Measurements from ENCODE around the gene BDKRB2. TPM values are rescaled to one million over a fixed set of nuclear protein-coding genes. Genes with fewer than 3 reads are reported as not detected.

The BDKRB2 gene
- total and polyA plus RNA-seq, 2 experiments from 2014 or later, result 0.14 to 0.21 TPM

DNA sequence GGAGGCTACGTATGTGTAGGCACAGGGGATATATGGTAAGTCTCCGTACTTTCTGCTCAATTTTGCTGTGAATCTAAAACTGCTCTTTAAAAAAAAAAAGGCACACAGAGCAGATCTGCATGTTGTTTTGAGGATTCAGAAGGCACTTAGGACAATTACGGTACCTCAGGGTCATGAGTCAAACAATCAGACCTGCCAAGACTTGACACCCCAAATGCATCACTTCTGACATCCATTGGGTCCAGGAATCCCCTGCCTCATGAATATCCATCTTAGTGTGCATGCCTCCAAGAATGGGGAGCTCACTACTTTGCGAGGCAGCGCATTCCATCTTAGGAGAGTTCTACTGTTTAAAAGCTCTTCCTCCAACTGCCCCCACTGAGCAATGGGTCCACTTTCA is 3.0 kb downstream of the BDKRB2 start:
- H3K4me2 ChIP-seq, result no peak overlapping the region
- no peak overlapping the region for H3K27ac Mint-ChIP-seq
- no peak for ATAC-seq
- peaks cover 6% of the 10 kb centered on the region; the same call in 1 of the 2 replicates for H3K4me1 ChIP-seq (ENCODE audit: insufficient read depth)
- 0 out of 2 replicates have a peak, but pooled peaks cover 5% of the 10 kb centered on the region for H3K9me2 ChIP-seq (ENCODE audit: insufficient read depth)
- no peaks in the 10 kb centered on the region for H3K79me2 ChIP-seq (replicated peaks; ENCODE audit: insufficient read depth)
- H3K36me3 Mint-ChIP-seq (ENCODE audit: low read depth), result peaks cover 3% of the 10 kb centered on the region; the same call in 1 of the 3 replicates
- TF ChIP-seq EZH2phosphoT487 (IDR thresholded peaks at IDR 0.05; ENCODE audit: unreplicated experiment) (no peak), ZNF331 (CRISPR knock-in tag; IDR thresholded peaks at IDR 0.05; ENCODE audit: low read depth) (no peak), EZH2 (IDR thresholded peaks at IDR 0.05; ENCODE audit: low read depth, unreplicated experiment) (no peak), STAT1 (IDR thresholded peaks at IDR 0.05; ENCODE audit: unreplicated experiment) (no peak), ZNF114 (CRISPR knock-in tag; IDR thresholded peaks at IDR 0.05) (no peak), CREB1 (CRISPR knock-in tag; IDR thresholded peaks at IDR 0.05; ENCODE audit: low read depth) (no peak), NANOG (IDR thresholded peaks at IDR 0.05; ENCODE audit: borderline replicate concordance) (no peak), JUNB (IDR thresholded peaks at IDR 0.05; ENCODE audit: unreplicated experiment) (no peak), POLR2AphosphoS5 (IDR thresholded peaks at IDR 0.05; ENCODE audit: low read depth) (no peak)
- TF ChIP-seq, protein P1, sequence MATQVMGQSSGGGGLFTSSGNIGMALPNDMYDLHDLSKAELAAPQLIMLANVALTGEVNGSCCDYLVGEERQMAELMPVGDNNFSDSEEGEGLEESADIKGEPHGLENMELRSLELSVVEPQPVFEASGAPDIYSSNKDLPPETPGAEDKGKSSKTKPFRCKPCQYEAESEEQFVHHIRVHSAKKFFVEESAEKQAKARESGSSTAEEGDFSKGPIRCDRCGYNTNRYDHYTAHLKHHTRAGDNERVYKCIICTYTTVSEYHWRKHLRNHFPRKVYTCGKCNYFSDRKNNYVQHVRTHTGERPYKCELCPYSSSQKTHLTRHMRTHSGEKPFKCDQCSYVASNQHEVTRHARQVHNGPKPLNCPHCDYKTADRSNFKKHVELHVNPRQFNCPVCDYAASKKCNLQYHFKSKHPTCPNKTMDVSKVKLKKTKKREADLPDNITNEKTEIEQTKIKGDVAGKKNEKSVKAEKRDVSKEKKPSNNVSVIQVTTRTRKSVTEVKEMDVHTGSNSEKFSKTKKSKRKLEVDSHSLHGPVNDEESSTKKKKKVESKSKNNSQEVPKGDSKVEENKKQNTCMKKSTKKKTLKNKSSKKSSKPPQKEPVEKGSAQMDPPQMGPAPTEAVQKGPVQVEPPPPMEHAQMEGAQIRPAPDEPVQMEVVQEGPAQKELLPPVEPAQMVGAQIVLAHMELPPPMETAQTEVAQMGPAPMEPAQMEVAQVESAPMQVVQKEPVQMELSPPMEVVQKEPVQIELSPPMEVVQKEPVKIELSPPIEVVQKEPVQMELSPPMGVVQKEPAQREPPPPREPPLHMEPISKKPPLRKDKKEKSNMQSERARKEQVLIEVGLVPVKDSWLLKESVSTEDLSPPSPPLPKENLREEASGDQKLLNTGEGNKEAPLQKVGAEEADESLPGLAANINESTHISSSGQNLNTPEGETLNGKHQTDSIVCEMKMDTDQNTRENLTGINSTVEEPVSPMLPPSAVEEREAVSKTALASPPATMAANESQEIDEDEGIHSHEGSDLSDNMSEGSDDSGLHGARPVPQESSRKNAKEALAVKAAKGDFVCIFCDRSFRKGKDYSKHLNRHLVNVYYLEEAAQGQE (IDR thresholded peaks at IDR 0.05; ENCODE audit: unreplicated experiment), result no peak
- TF ChIP-seq, protein P2, sequence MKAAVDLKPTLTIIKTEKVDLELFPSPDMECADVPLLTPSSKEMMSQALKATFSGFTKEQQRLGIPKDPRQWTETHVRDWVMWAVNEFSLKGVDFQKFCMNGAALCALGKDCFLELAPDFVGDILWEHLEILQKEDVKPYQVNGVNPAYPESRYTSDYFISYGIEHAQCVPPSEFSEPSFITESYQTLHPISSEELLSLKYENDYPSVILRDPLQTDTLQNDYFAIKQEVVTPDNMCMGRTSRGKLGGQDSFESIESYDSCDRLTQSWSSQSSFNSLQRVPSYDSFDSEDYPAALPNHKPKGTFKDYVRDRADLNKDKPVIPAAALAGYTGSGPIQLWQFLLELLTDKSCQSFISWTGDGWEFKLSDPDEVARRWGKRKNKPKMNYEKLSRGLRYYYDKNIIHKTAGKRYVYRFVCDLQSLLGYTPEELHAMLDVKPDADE (IDR thresholded peaks at IDR 0.05), result no peak
- TF ChIP-seq, protein P3, sequence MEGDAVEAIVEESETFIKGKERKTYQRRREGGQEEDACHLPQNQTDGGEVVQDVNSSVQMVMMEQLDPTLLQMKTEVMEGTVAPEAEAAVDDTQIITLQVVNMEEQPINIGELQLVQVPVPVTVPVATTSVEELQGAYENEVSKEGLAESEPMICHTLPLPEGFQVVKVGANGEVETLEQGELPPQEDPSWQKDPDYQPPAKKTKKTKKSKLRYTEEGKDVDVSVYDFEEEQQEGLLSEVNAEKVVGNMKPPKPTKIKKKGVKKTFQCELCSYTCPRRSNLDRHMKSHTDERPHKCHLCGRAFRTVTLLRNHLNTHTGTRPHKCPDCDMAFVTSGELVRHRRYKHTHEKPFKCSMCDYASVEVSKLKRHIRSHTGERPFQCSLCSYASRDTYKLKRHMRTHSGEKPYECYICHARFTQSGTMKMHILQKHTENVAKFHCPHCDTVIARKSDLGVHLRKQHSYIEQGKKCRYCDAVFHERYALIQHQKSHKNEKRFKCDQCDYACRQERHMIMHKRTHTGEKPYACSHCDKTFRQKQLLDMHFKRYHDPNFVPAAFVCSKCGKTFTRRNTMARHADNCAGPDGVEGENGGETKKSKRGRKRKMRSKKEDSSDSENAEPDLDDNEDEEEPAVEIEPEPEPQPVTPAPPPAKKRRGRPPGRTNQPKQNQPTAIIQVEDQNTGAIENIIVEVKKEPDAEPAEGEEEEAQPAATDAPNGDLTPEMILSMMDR (conservative IDR thresholded peaks at IDR 0.05; ENCODE audit: low read depth in 2 of 2), result no peak
- TF ChIP-seq, protein P4, sequence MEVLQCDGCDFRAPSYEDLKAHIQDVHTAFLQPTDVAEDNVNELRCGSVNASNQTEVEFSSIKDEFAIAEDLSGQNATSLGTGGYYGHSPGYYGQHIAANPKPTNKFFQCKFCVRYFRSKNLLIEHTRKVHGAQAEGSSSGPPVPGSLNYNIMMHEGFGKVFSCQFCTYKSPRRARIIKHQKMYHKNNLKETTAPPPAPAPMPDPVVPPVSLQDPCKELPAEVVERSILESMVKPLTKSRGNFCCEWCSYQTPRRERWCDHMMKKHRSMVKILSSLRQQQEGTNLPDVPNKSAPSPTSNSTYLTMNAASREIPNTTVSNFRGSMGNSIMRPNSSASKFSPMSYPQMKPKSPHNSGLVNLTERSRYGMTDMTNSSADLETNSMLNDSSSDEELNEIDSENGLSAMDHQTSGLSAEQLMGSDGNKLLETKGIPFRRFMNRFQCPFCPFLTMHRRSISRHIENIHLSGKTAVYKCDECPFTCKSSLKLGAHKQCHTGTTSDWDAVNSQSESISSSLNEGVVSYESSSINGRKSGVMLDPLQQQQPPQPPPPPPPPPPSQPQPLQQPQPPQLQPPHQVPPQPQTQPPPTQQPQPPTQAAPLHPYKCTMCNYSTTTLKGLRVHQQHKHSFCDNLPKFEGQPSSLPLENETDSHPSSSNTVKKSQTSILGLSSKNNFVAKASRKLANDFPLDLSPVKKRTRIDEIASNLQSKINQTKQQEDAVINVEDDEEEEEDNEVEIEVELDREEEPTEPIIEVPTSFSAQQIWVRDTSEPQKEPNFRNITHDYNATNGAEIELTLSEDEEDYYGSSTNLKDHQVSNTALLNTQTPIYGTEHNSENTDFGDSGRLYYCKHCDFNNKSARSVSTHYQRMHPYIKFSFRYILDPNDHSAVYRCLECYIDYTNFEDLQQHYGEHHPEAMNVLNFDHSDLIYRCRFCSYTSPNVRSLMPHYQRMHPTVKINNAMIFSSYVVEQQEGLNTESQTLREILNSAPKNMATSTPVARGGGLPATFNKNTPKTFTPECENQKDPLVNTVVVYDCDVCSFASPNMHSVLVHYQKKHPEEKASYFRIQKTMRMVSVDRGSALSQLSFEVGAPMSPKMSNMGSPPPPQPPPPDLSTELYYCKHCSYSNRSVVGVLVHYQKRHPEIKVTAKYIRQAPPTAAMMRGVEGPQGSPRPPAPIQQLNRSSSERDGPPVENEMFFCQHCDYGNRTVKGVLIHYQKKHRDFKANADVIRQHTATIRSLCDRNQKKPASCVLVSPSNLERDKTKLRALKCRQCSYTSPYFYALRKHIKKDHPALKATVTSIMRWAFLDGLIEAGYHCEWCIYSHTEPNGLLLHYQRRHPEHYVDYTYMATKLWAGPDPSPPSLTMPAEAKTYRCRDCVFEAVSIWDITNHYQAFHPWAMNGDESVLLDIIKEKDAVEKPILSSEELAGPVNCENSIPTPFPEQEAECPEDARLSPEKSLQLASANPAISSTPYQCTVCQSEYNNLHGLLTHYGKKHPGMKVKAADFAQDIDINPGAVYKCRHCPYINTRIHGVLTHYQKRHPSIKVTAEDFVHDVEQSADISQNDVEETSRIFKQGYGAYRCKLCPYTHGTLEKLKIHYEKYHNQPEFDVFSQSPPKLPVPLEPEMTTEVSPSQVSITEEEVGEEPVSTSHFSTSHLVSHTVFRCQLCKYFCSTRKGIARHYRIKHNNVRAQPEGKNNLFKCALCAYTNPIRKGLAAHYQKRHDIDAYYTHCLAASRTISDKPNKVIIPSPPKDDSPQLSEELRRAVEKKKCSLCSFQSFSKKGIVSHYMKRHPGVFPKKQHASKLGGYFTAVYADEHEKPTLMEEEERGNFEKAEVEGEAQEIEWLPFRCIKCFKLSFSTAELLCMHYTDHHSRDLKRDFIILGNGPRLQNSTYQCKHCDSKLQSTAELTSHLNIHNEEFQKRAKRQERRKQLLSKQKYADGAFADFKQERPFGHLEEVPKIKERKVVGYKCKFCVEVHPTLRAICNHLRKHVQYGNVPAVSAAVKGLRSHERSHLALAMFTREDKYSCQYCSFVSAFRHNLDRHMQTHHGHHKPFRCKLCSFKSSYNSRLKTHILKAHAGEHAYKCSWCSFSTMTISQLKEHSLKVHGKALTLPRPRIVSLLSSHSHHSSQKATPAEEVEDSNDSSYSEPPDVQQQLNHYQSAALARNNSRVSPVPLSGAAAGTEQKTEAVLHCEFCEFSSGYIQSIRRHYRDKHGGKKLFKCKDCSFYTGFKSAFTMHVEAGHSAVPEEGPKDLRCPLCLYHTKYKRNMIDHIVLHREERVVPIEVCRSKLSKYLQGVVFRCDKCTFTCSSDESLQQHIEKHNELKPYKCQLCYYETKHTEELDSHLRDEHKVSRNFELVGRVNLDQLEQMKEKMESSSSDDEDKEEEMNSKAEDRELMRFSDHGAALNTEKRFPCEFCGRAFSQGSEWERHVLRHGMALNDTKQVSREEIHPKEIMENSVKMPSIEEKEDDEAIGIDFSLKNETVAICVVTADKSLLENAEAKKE (CRISPR knock-in tag; IDR thresholded peaks at IDR 0.05), result no peak
- peaks cover 12% of the 10 kb centered on the region for H3K27me3 Mint-ChIP-seq (ENCODE audit: insufficient read depth, low read depth, poor library complexity)
- H3K4me3 Mint-ChIP-seq, result no peak overlapping the region
- peaks cover 8% of the 10 kb centered on the region for H3K9me3 Mint-ChIP-seq
- peaks cover 26% of the 10 kb centered on the region for H3K27me3 ChIP-seq (ENCODE audit: insufficient read depth)
- no peaks in the 10 kb centered on the region for H3K36me3 ChIP-seq (ENCODE audit: insufficient read depth)
- no peaks in the 10 kb centered on the region for H4K20me1 ChIP-seq (replicated peaks; ENCODE audit: insufficient read depth)
- no peak for DNase-seq (ENCODE audit: low spot score)
- peaks cover 30% of the 10 kb centered on the region for H3K4me1 Mint-ChIP-seq
- no peaks in the 10 kb centered on the region for H3F3A ChIP-seq (replicated peaks; ENCODE audit: low read depth)
- no peak overlapping the region for H2AFZ ChIP-seq
- H3K27ac ChIP-seq (ENCODE audit: low read depth), result no peak overlapping the region
- H3K4me3 ChIP-seq, result no peak overlapping the region

Data from GM23338 (cell line).